ENCODE measurements around the gene OSBPL5. TPM values are rescaled to one million over a fixed set of nuclear protein-coding genes. Genes with fewer than 3 reads are reported as not detected.

Gene OSBPL5
- total RNA-seq, 4 donors from 2014 or later = 37.3 to 211 (median 105) TPM

DNA sequence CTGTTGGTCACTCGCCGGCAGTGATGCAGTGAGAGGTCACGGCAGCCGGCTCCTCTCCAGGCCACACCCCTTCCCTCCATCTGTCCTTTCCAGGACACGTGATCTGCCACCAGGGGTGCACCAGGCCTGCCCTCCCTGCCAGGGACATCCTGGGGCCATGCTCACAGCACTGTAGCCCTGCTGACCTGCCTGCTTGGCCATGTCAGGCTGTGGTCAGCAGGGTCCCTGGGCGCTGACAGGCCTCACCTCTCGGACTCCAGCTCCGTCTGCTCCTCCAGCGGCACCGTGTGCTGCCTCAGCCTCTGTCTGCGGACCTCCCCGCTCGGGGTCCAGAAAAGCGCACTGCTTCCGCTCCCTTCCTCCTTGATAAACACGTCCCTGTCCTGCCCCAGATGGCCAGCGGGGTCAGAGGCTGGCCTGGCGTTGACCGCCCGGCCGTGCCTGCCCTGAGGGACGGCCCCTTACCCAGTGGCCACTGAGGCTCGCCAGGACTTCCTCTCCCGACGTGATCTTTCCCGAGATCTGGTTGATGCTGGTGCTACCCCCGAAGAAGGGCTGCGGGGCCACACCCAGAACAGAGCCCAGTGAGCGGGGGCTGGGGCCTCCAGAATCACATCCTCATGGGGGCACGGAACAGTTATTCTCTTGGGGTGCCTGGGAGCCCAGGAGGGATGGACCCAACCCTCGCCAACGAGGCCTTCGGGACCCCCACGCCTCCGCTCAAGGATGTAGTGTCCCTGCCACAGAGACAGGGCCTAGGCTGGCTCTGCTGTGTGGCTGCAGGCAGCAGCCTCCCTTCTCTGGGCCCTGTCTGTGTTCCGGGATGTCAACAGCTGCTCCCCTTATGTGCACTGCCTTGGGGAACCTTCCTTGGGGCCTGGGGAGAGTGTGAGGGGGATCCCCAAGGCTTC lies 71.6 kb downstream of the OSBPL5 start:
- peaks cover 0 to 3% (median 0%) of the 10 kb centered on the region in 4 donors for H3K4me1 ChIP-seq
- no peaks in the 10 kb centered on the region for H3K27me3 ChIP-seq
- intact Hi-C loops (cut with DNase I; ENCODE audit: low total_unique reads) (no loop called here), in situ Hi-C loops (cut with MboI; ENCODE audit: low pct_ligation_motif_present in 1 of 4, low pct_unique_long_range_greater_than_20kb in 1 of 4, low sequenced_read_pairs in 3 of 4) (loop anchor here in 2 of 4 donors (5.0 to 25.0 kb wide), 3 partner anchors 51 to 556 kb away; no protein-coding TSS in a partner anchor)
- no peak overlapping the region for H3K4me3 ChIP-seq
- H3K36me3 ChIP-seq = peaks cover 0 to 5% (median 0%) of the 10 kb centered on the region in 4 donors
- TF ChIP-seq POLR2AphosphoS5 (IDR thresholded peaks at IDR 0.05) (no peak), POLR2A (IDR thresholded peaks at IDR 0.05) (no peak), EP300 (IDR thresholded peaks at IDR 0.05; ENCODE audit: low read depth) (no peak)
- TF ChIP-seq, protein P1, sequence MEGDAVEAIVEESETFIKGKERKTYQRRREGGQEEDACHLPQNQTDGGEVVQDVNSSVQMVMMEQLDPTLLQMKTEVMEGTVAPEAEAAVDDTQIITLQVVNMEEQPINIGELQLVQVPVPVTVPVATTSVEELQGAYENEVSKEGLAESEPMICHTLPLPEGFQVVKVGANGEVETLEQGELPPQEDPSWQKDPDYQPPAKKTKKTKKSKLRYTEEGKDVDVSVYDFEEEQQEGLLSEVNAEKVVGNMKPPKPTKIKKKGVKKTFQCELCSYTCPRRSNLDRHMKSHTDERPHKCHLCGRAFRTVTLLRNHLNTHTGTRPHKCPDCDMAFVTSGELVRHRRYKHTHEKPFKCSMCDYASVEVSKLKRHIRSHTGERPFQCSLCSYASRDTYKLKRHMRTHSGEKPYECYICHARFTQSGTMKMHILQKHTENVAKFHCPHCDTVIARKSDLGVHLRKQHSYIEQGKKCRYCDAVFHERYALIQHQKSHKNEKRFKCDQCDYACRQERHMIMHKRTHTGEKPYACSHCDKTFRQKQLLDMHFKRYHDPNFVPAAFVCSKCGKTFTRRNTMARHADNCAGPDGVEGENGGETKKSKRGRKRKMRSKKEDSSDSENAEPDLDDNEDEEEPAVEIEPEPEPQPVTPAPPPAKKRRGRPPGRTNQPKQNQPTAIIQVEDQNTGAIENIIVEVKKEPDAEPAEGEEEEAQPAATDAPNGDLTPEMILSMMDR (IDR thresholded peaks at IDR 0.05) = no peak
- DNase-seq = no peak
- H3K27ac ChIP-seq = no peak overlapping the region
- WGBS, 2 donors (ENCODE audit: low coverage in 1 of 2) = 40 to 79% methylated on average over 1 to 33 of the region's 36 CpGs
- H3K9me3 ChIP-seq = no peaks in the 10 kb centered on the region

- in situ Hi-C loops (cut with MboI; ENCODE audit: low pct_ligation_motif_present in 1 of 4, low pct_unique_long_range_greater_than_20kb in 1 of 4, low sequenced_read_pairs in 3 of 4) (loop anchor here in 2 of 4 donors (5.0 to 25.0 kb wide), 3 partner anchors 50 to 555 kb away; no protein-coding TSS in a partner anchor), intact Hi-C loops (cut with DNase I; ENCODE audit: low total_unique reads) (no loop called here)
- Histone ChIP-seq H3K36me3 (peaks cover 0 to 5% (median 0%) of the 10 kb centered on the region in 4 donors), H3K4me1 (peaks cover 0 to 3% (median 0%) of the 10 kb centered on the region in 4 donors), H3K4me3 (no peak overlapping the region), H3K27ac (no peak overlapping the region), H3K27me3 (no peaks in the 10 kb centered on the region), H3K9me3 (no peaks in the 10 kb centered on the region)
- TF ChIP-seq POLR2AphosphoS5 (IDR thresholded peaks at IDR 0.05) (no peak), POLR2A (IDR thresholded peaks at IDR 0.05) (no peak), EP300 (IDR thresholded peaks at IDR 0.05; ENCODE audit: low read depth) (no peak)
- TF ChIP-seq, protein P1 (IDR thresholded peaks at IDR 0.05) = no peak
- no peak for DNase-seq
- 81 to 93% methylated on average over 4 to 9 of the region's 15 CpGs for WGBS, 2 donors (ENCODE audit: low coverage in 1 of 2)
Measured at GRCh38 chr11:3092603-3093141, 72.4 kb downstream of the OSBPL5 start.

GRCh38 chr11:3091846-3092602 lies 73.1 kb downstream of the OSBPL5 start:
- no peak for TF ChIP-seq POLR2A (IDR thresholded peaks at IDR 0.05)
- no peak for TF ChIP-seq POLR2AphosphoS5 (IDR thresholded peaks at IDR 0.05)
- TF ChIP-seq, protein P1 (IDR thresholded peaks at IDR 0.05) = peak; percentile 98 to 100 (median 99)
- TF ChIP-seq EP300 (IDR thresholded peaks at IDR 0.05; ENCODE audit: low read depth) = no peak
- no peak overlapping the region for H3K27ac ChIP-seq
- peak; percentile 80 for DNase-seq
- H3K27me3 ChIP-seq = no peaks in the 10 kb centered on the region
- no peaks in the 10 kb centered on the region for H3K36me3 ChIP-seq
- peaks cover 0 to 3% (median 0%) of the 10 kb centered on the region in 4 donors for H3K4me1 ChIP-seq
- H3K9me3 ChIP-seq = no peaks in the 10 kb centered on the region
- intact Hi-C loops (cut with DNase I; ENCODE audit: low total_unique reads) (loop anchor here (2.0 kb wide), 1 partner anchor 55 kb away; no protein-coding TSS in a partner anchor), in situ Hi-C loops (cut with MboI; ENCODE audit: low pct_ligation_motif_present in 1 of 4, low pct_unique_long_range_greater_than_20kb in 1 of 4, low sequenced_read_pairs in 3 of 4) (loop anchor here in 2 of 4 donors (5.0 to 25.0 kb wide), 3 partner anchors 50 to 555 kb away; no protein-coding TSS in a partner anchor)
- WGBS, 2 donors (ENCODE audit: low coverage in 1 of 2) = 48 to 82% methylated on average over 7 to 27 of the region's 27 CpGs
- H3K4me3 ChIP-seq = no peak overlapping the region
